ENCODE results near the gene NCOA5.

NCOA5 gene

GRCh38 chr20:46081074-46081473, 8.7 kb downstream of the NCOA5 start:
- no peak for TF ChIP-seq CTCF (conservative IDR thresholded peaks at IDR 0.05; ENCODE audit: low read depth, low read length)
- DNase-seq (ENCODE audit: low read depth): no peak
- no peak overlapping the region for H3K4me3 ChIP-seq (ENCODE audit: low read depth, low read length)

GRCh38 chr20:46078954-46079353, 10.8 kb downstream of the NCOA5 start:
- no peak overlapping the region for H3K4me3 ChIP-seq (ENCODE audit: low read depth, low read length)
- no peak for DNase-seq (ENCODE audit: low read depth)
- TF ChIP-seq CTCF (conservative IDR thresholded peaks at IDR 0.05; ENCODE audit: low read depth, low read length): no peak

GRCh38 chr20:46077642-46078305, 12.0 kb downstream of the NCOA5 start:
- TF ChIP-seq CTCF (conservative IDR thresholded peaks at IDR 0.05; ENCODE audit: low read depth, low read length): no peak
- no peak overlapping the region for H3K4me3 ChIP-seq (ENCODE audit: low read depth, low read length)
- DNase-seq (ENCODE audit: low read depth): no peak

GRCh38 chr20:46076806-46077205, 13.0 kb downstream of the NCOA5 start:
- no peak for TF ChIP-seq CTCF (conservative IDR thresholded peaks at IDR 0.05; ENCODE audit: low read depth, low read length)
- H3K4me3 ChIP-seq (ENCODE audit: low read depth, low read length): no peak overlapping the region
- DNase-seq (ENCODE audit: low read depth): no peak

- no peak overlapping the region for H3K4me3 ChIP-seq (ENCODE audit: low read depth, low read length)
- no peak for TF ChIP-seq CTCF (conservative IDR thresholded peaks at IDR 0.05; ENCODE audit: low read depth, low read length)
- no peak for DNase-seq (ENCODE audit: low read depth)
Observed at GRCh38 chr20:46074006-46074405, 15.8 kb downstream of the NCOA5 start.

GRCh38 chr20:46073443-46073842, 16.3 kb downstream of the NCOA5 start:
- H3K4me3 ChIP-seq (ENCODE audit: low read depth, low read length): no peak overlapping the region
- TF ChIP-seq CTCF (conservative IDR thresholded peaks at IDR 0.05; ENCODE audit: low read depth, low read length): no peak
- DNase-seq (ENCODE audit: low read depth): no peak

- DNase-seq (ENCODE audit: low read depth): no peak
- no peak overlapping the region for H3K4me3 ChIP-seq (ENCODE audit: low read depth, low read length)
- no peak for TF ChIP-seq CTCF (conservative IDR thresholded peaks at IDR 0.05; ENCODE audit: low read depth, low read length)
Observed at GRCh38 chr20:46073024-46073423, 16.7 kb downstream of the NCOA5 start.

Measured in choroid plexus epithelial cell (primary cell).